Liver (tissue), 3 donors: ENCODE data around the gene SH3BP5.

Experiments
- GABPA ChIP-seq, 2 donors: IDR thresholded peaks in 1 of 2; conservative IDR thresholded peaks in 1 of 2; 2 replicates each; pipeline ENCODE4 v1.6.1; 2016; ENCODE audit warnings: antibody characterized with exemption in 2 of 2, mild to moderate bottlenecking in 1 of 2, moderate library complexity in 1 of 2
- HNF4A ChIP-seq, 2 donors: conservative IDR thresholded peaks; 2 replicates each; pipeline ENCODE4 v1.6.1; 2016; ENCODE audit warnings: antibody characterized with exemption in 2 of 2, mild to moderate bottlenecking in 2 of 2
- HNF4G ChIP-seq: IDR thresholded peaks from 2 replicates; pipeline ENCODE4 v1.6.1; 2016; ENCODE audit warnings: antibody characterized with exemption
- JUND ChIP-seq, 2 donors: IDR thresholded peaks; 2 replicates each; pipeline ENCODE4 v1.6.1; 2016; ENCODE audit warnings: antibody characterized with exemption in 2 of 2
- MAX ChIP-seq: IDR thresholded peaks from 2 replicates; pipeline ENCODE4 v1.6.1; 2016; ENCODE audit warnings: antibody characterized with exemption
- NR2F2 ChIP-seq: IDR thresholded peaks from 2 replicates; pipeline ENCODE4 v1.6.1; 2016; ENCODE audit warnings: antibody characterized with exemption
- RAD21 ChIP-seq, 2 donors: IDR thresholded peaks; 2 replicates each; pipeline ENCODE4 v1.6.1; 2016; ENCODE audit warnings: antibody characterized with exemption in 2 of 2, mild to moderate bottlenecking in 2 of 2
- SP1 ChIP-seq: IDR thresholded peaks from 2 replicates; pipeline ENCODE4 v1.6.1; 2018; ENCODE audit warnings: antibody characterized with exemption, mild to moderate bottlenecking
- TAF1 ChIP-seq: conservative IDR thresholded peaks from 2 replicates; pipeline ENCODE4 v1.6.1; 2016; ENCODE audit warnings: antibody characterized with exemption, mild to moderate bottlenecking
- YY1 ChIP-seq: IDR thresholded peaks from 2 replicates; pipeline ENCODE4 v1.6.1; 2016; ENCODE audit warnings: antibody characterized with exemption, mild to moderate bottlenecking
- TF ChIP-seq, protein P1 (sequence below): fragments of 150-350 bp; IDR thresholded peaks from 2 replicates; pipeline ENCODE4 v1.5.1; 2017; ENCODE audit warnings: improper control_type of control experiment, low read depth, low read length; ENCODE audit not compliant: missing input control
- TF ChIP-seq, protein P2 (sequence below): IDR thresholded peaks from 2 replicates; pipeline ENCODE4 v1.6.1; 2016; ENCODE audit warnings: antibody characterized with exemption
- TF ChIP-seq, protein P3 (sequence below): IDR thresholded peaks from 2 replicates; pipeline ENCODE4 v1.6.1; 2016; ENCODE audit warnings: antibody characterized with exemption, mild to moderate bottlenecking
- donor health status: healthy.
- donor health status: healthy.

GRCh38 chr3:15241341-15241740 is 91.0 kb downstream of the SH3BP5 start:
- TF ChIP-seq, protein P1, sequence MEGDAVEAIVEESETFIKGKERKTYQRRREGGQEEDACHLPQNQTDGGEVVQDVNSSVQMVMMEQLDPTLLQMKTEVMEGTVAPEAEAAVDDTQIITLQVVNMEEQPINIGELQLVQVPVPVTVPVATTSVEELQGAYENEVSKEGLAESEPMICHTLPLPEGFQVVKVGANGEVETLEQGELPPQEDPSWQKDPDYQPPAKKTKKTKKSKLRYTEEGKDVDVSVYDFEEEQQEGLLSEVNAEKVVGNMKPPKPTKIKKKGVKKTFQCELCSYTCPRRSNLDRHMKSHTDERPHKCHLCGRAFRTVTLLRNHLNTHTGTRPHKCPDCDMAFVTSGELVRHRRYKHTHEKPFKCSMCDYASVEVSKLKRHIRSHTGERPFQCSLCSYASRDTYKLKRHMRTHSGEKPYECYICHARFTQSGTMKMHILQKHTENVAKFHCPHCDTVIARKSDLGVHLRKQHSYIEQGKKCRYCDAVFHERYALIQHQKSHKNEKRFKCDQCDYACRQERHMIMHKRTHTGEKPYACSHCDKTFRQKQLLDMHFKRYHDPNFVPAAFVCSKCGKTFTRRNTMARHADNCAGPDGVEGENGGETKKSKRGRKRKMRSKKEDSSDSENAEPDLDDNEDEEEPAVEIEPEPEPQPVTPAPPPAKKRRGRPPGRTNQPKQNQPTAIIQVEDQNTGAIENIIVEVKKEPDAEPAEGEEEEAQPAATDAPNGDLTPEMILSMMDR: peak; percentile 22
- TF ChIP-seq, protein P2, sequence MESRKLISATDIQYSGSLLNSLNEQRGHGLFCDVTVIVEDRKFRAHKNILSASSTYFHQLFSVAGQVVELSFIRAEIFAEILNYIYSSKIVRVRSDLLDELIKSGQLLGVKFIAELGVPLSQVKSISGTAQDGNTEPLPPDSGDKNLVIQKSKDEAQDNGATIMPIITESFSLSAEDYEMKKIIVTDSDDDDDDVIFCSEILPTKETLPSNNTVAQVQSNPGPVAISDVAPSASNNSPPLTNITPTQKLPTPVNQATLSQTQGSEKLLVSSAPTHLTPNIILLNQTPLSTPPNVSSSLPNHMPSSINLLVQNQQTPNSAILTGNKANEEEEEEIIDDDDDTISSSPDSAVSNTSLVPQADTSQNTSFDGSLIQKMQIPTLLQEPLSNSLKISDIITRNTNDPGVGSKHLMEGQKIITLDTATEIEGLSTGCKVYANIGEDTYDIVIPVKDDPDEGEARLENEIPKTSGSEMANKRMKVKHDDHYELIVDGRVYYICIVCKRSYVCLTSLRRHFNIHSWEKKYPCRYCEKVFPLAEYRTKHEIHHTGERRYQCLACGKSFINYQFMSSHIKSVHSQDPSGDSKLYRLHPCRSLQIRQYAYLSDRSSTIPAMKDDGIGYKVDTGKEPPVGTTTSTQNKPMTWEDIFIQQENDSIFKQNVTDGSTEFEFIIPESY: no peak
- TF ChIP-seq MAX: no peak
- no peak for TF ChIP-seq NR2F2
- no peak for TF ChIP-seq TAF1
- TF ChIP-seq YY1: no peak
- TF ChIP-seq RAD21 (IDR thresholded peaks at IDR 0.05): peak; percentile 55 to 58
- TF ChIP-seq, protein P3, sequence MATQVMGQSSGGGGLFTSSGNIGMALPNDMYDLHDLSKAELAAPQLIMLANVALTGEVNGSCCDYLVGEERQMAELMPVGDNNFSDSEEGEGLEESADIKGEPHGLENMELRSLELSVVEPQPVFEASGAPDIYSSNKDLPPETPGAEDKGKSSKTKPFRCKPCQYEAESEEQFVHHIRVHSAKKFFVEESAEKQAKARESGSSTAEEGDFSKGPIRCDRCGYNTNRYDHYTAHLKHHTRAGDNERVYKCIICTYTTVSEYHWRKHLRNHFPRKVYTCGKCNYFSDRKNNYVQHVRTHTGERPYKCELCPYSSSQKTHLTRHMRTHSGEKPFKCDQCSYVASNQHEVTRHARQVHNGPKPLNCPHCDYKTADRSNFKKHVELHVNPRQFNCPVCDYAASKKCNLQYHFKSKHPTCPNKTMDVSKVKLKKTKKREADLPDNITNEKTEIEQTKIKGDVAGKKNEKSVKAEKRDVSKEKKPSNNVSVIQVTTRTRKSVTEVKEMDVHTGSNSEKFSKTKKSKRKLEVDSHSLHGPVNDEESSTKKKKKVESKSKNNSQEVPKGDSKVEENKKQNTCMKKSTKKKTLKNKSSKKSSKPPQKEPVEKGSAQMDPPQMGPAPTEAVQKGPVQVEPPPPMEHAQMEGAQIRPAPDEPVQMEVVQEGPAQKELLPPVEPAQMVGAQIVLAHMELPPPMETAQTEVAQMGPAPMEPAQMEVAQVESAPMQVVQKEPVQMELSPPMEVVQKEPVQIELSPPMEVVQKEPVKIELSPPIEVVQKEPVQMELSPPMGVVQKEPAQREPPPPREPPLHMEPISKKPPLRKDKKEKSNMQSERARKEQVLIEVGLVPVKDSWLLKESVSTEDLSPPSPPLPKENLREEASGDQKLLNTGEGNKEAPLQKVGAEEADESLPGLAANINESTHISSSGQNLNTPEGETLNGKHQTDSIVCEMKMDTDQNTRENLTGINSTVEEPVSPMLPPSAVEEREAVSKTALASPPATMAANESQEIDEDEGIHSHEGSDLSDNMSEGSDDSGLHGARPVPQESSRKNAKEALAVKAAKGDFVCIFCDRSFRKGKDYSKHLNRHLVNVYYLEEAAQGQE: no peak
- TF ChIP-seq HNF4G: no peak
- TF ChIP-seq JUND (IDR thresholded peaks at IDR 0.05): no peak
- no peak for TF ChIP-seq HNF4A (conservative IDR thresholded peaks at IDR 0.05)
- no peak for TF ChIP-seq GABPA (IDR thresholded peaks at IDR 0.05 in 1 of 2, conservative IDR thresholded peaks at IDR 0.05 in 1 of 2)
- no peak for TF ChIP-seq SP1
